Measurements from ENCODE around the gene PRKCE.

- TF ChIP-seq ZNF274 (IDR thresholded peaks at IDR 0.05; ENCODE audit: low read depth, low read length) (no peak), SUZ12 (IDR thresholded peaks at IDR 0.05; ENCODE audit: extremely low read depth, insufficient read depth, insufficient read length) (no peak)
These were observed 428.6 kb downstream of the PRKCE start for GRCh38 chr2:46079985-46080560.

Data from NT2/D1 (cell line).